NCI-H69 (cell line): ENCODE measurements around the gene SLC1A7.
A peak's percentile ranks its signal among the peaks of the same experiment; 100 is the strongest.

ENCODE experiments used
- DNase-seq: peaks from one replicate; lab custom pipeline; 2025; lab: John Stamatoyannopoulos, UW

The SLC1A7 gene

GRCh38 chr1:53160924-53161378 lies 18.5 kb upstream of the SLC1A7 start:
- DNase-seq = no peak

DNA sequence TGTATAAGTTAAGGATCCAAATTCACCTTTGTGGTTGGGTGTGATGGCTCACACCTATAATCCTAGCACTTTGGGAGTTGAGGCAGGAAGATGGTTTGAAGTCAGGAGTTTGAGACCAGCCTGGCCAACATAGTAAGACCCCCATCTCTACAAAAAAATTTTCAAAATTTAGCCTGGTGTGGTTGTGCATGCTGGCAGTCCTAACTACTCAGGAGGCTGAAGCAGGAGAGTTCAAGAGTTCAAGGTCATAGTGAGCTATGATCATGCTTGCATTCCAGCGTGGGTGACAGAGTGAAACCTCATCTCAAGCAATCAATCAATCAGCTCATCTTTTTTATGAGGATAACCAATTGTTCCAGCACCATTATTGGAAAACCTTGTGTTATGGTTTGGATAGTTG lies 16.5 kb upstream of the SLC1A7 start:
- no peak for DNase-seq

DNA sequence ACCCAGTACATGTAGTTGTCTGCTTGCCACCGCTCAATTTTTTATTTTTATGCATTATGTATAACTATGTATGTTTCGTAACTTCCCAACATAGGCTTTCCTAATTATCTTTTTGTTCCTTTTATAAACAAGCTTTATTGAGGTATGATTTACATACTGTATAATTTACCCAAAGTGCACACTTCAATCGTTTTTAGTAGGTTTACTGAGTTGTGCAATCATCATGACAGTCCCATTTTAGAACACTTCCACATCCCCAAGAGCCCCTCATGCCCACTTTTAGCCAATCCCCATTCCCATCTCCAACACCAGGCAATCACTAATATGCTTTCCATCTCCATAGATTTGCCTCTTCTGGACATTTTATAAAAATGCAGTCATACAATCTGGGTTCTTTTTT lies 14.3 kb upstream of the SLC1A7 start:
- no peak for DNase-seq

- no peak for DNase-seq
These were observed 13.5 kb upstream of the SLC1A7 start for GRCh38 chr1:53155945-53156344.

GRCh38 chr1:53155534-53155933 lies 13.1 kb upstream of the SLC1A7 start:
- DNase-seq = peak; percentile 75

GRCh38 chr1:53154859-53155438 lies 12.5 kb upstream of the SLC1A7 start:
- no peak for DNase-seq

DNA sequence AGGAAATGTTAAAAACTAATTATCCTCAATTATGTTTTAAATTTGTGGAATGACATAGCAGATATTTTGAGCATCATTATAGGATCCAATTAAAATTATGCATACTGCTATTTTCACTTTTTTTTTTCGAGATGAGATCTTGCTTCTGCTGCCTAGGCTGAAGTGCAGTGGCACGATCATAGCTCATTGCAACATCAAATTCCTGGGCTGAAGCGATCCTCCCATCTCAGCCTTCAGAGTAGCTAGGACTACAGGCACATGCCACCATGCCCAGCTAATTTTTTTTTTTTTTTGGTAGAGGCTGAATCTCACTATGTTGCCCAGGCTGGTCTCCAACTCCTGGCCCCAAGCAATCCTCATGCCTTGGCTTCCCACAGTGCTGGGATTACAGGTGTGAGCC lies 11.3 kb upstream of the SLC1A7 start:
- DNase-seq = no peak

DNA sequence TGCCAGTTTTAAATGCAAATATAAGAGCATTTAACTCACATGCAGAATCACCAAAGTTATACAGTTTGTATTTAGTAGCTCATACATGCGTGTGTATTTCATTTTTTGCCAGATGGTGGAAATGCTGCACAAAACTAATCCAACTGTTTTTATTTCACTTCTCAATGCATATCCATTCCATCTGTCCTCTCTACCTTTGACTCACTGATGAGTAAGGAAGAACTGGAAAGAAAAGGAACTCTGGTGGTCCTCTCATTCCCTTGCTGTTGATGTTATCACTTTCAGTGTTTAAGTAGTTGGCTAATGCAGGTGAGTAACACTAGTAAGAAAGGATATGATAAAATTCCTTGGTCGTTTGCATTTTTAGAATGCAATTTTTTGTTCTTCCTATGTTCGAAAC lies 5.7 kb upstream of the SLC1A7 start:
- DNase-seq = no peak

DNA sequence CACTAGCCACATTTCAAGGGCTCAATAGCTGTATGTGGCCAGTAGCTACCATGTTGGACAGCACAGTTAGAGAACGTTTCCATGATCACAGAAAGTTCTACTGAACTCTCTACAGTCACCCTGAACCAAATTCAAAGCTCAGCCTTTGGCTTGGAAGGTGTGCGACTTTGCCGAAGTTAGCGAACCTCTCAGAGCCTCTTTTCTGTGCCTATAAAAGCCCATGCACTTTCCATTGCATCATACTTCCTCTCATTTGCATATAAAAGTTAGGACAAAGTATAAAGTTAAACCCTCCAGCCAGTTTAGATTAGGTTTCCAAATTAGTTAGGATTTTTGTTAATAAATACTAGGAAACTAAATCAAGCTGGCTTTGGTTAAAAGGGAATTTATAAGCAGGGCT lies 4.7 kb upstream of the SLC1A7 start:
- no peak for DNase-seq

GRCh38 chr1:53145942-53146708 lies 3.7 kb upstream of the SLC1A7 start:
- DNase-seq = no peak

GRCh38 chr1:53145619-53145941 lies 3.1 kb upstream of the SLC1A7 start:
- DNase-seq = no peak

GRCh38 chr1:53145051-53145600 lies 2.7 kb upstream of the SLC1A7 start:
- DNase-seq = no peak

DNA sequence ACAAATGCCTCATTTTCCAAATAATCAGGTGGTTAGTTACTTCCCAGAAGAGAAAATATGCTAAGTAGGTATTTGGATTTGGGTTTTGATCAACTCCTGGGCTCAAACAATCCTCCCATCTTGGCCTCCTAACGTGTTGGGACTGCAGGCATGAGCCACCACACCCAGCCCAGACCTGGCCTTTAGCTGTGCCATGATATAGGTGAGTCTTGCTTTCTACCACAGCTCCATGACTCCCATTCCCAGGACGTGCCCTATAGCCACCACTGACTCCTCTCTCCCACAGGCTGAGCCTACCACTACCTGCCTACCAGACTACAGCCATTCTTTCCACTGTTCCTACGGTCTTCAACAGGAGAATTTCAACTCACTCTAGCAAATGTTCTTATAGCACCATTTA lies 1.8 kb upstream of the SLC1A7 start:
- DNase-seq = no peak

DNA sequence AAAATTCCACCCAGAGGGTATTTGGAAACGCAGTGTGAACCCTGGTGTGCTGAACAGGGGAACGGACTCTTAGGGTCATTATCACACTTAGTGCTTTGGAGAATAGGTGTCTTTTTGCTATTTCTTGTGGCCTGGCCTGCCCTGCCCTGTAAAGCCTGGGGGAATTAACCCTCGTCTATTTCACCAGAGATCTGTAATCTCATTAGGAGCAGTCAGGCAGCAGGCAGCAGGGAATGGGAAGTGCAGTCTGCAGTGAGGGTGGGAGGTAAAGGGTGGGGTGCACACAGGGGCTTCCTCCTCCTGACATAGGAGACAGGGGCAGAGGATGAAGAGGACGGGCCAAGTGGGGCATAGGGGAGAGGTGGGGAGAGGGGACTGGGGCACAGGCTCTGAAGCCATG lies 1.1 kb upstream of the SLC1A7 start:
- no peak for DNase-seq

- DNase-seq = no peak
These were observed 867 bp downstream of the SLC1A7 start for GRCh38 chr1:53141487-53142055.

- no peak for DNase-seq
These were observed 2.0 kb downstream of the SLC1A7 start for GRCh38 chr1:53140451-53140850.

DNA sequence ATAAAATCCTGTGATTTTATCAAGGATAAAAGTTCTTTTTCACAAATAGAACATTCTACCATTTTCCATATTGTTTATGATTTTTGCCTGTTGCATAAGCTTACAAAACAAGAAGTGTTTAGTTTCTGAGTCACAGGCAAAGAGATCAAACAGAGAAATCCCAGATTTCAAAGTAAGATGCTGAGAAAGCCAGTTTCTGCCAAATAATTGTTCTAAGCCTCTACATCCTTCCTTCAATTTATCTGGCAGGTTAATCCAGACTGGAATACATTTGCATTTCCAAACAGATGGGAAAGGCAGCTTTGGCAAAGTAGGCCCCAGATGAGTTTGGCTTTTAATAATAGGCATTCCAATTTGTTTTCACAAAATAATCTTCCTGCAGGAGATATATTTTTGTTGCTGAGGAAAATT lies 2.5 kb downstream of the SLC1A7 start:
- DNase-seq = no peak

GRCh38 chr1:53138991-53139884 lies 3.2 kb downstream of the SLC1A7 start:
- no peak for DNase-seq

- peak; percentile 47 for DNase-seq
These were observed 4.7 kb downstream of the SLC1A7 start for GRCh38 chr1:53137729-53138128.

DNA sequence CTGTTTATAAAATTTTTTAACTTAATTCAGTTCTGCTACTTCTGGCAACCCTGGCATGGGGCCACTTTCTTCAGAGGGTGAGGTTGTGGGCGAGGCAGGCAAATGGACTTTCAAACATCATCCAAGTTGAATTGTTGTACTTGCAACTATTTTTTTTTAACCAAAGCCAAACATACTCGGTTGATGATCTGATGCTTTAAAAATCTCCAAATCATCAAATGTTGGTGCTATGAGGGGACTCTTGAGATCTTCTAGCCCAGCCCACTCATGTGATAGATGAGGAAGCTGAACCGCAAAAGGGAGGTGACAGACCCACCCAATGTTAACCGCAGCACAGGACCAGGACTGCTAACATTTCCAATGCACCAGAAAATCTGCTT lies 6.7 kb downstream of the SLC1A7 start:
- no peak for DNase-seq

DNA sequence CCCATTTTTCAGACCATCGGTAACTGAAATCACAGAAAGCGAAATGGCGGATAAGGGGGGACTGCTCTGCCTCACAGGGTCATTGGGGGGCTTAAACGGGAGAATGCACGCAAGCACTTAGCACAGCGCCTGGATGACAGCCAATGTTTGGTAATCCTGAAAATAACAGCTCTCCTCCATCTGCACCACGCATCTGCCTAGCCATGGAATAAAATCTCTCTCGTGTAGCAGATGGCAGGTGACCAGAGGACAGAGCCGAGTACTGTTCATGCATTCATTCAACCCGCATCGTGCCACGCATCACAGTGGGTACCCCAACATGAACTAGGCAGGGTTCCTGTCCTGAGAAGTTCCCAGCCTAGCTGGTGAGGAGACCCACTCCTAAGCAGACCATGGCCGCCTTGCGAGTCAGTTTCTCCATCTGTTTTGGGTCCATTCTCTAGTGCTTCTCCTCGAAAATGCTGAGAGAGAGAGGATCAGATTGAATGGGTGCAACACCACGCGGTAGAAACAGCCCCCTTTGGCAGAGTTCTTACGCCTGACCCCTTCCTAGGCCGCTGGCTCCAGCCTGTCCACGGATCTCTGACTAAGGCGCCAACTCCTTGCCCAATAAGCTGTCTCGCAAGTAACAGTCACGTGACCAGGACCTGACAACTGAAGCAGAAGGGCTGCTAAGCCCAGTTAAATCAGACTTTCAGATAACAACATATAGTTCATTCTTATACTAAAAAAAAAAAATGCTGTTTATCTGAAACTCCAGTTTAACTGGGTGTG lies 7.3 kb downstream of the SLC1A7 start:
- DNase-seq = peak; percentile 59

- no peak for DNase-seq
These were observed 8.4 kb downstream of the SLC1A7 start for GRCh38 chr1:53134042-53134485.
